ENCODE results near the gene CFI. TPM values are rescaled to one million over a fixed set of nuclear protein-coding genes. Genes with fewer than 3 reads are reported as not detected.

Gene CFI
- total and polyA plus RNA-seq, 2 of the 8 experiments (the other 6 are each of a cell fraction or from before 2014, with no cell fraction given) = not detected

- TF ChIP-seq CHD7 (IDR thresholded peaks at IDR 0.05; ENCODE audit: insufficient replicate concordance, low read length) = no peak
Observed at GRCh38 chr4:109764789-109765402, 36.9 kb downstream of the CFI start (continued).

All from H1 (cell line).